Peyer's patch (tissue), 4 donors: ENCODE measurements around the gene CTF1. TPM values are rescaled to one million over a fixed set of nuclear protein-coding genes. Genes with fewer than 3 reads are reported as not detected.
"Not testable (repeated sequence)": the region's sequence is repeated elsewhere in the genome, so short reads cannot be mapped to it uniquely, and the experiment has no call there.

Source experiments
- DNase-seq, 3 donors: peaks; one replicate each; pipeline ENCODE4 v3.0.0-alpha.2; 2017 to 2019
- H3K27ac ChIP-seq, 4 donors: fragments of 200-600 bp; sonication (generic); one replicate each; pipeline ENCODE4 v1.5.1; 2016 to 2019
- H3K27me3 ChIP-seq, 2 donors: fragments of 200-600 bp; sonication (generic); one replicate each; pipeline ENCODE4 v1.5.1; 2019
- H3K36me3 ChIP-seq, 3 donors: fragments of 200-600 bp; sonication (generic); one replicate each; pipeline ENCODE4 v1.5.1; 2016 to 2019
- H3K4me1 ChIP-seq, 4 donors: fragments of 200-600 bp; sonication (generic); one replicate each; pipeline ENCODE4 v1.5.1; 2016 to 2019
- H3K4me3 ChIP-seq, 4 donors: fragments of 200-600 bp; sonication (generic); 1 replicate in 3 of 4; 2 replicates in 1 of 4; pipeline ENCODE4 v1.5.1; 2016 to 2019; ENCODE audit warnings: mild to moderate bottlenecking in 1 of 4
- H3K9me3 ChIP-seq, 4 donors: fragments of 200-600 bp; sonication (generic); one replicate each; pipeline ENCODE4 v1.5.1; 2016 to 2019; ENCODE audit warnings: mild to moderate bottlenecking in 1 of 4
- CTCF ChIP-seq, 6 experiments: fragments of 450-650 bp in 4 of 6; fragments of 200-600 bp in 2 of 6; sonication (generic) in 1 of 6; IDR thresholded peaks; one replicate each; pipeline ENCODE4 v1.5.1; 2017 to 2019; ENCODE audit warnings: antibody characterized with exemption in 6 of 6, mild to moderate bottlenecking in 3 of 6, moderate library complexity in 1 of 6
- POLR2A ChIP-seq, 2 donors: fragments of 450-650 bp; IDR thresholded peaks; one replicate each; pipeline ENCODE4 v1.5.1; 2017; ENCODE audit warnings: antibody characterized with exemption in 2 of 2, mild to moderate bottlenecking in 2 of 2, moderate library complexity in 2 of 2
- total RNA-seq, 4 donors: library from RNA; depleted of rRNA; stranded (reverse); fragments of >200 nt; gene quantifications; one replicate each; pipeline ENCODE4 v1.1.0, GENCODE V29; 2016

CTF1 gene
- total RNA-seq, 4 donors from 2014 or later, result 1.2 TPM; not detected in 3

- Histone ChIP-seq H3K9me3 (no peaks in the 10 kb centered on the region), H3K36me3 (peaks cover 0 to 32% (median 0%) of the 10 kb centered on the region in 3 donors)
Observed at GRCh38 chr16:30930160-30930571, 33.8 kb downstream of the CTF1 start.

GRCh38 chr16:30931068-30931650 lies 34.7 kb downstream of the CTF1 start:
- DNase-seq, result no peak
- no peaks in the 10 kb centered on the region for H3K27me3 ChIP-seq
- H3K4me3 ChIP-seq, result no peak overlapping the region
- H3K4me1 ChIP-seq, result peaks cover 0 to 4% (median 0%) of the 10 kb centered on the region in 4 donors
- H3K27ac ChIP-seq, result no peak overlapping the region
- peaks cover 0 to 40% (median 0%) of the 10 kb centered on the region in 3 donors for H3K36me3 ChIP-seq
- H3K9me3 ChIP-seq, result no peaks in the 10 kb centered on the region
- no peak for TF ChIP-seq POLR2A (IDR thresholded peaks at IDR 0.05)
- no peak for TF ChIP-seq CTCF (IDR thresholded peaks at IDR 0.05)

More at GRCh38 chr16:30930160-30930571, 33.8 kb downstream of the CTF1 start:
- Histone ChIP-seq H3K4me3 (no peak overlapping the region), H3K4me1 (peaks cover 0 to 11% (median 0%) of the 10 kb centered on the region in 4 donors), H3K27me3 (no peaks in the 10 kb centered on the region), H3K27ac (no peak overlapping the region)
- TF ChIP-seq POLR2A (IDR thresholded peaks at IDR 0.05), result no peak
- no peak for TF ChIP-seq CTCF (IDR thresholded peaks at IDR 0.05)
- DNase-seq, result no peak

GRCh38 chr16:30934827-30935557 lies 38.6 kb downstream of the CTF1 start:
- peak in 4 of 6 experiments; percentile 33 to 49 (median 44) for TF ChIP-seq CTCF (IDR thresholded peaks at IDR 0.05)
- no peak for TF ChIP-seq POLR2A (IDR thresholded peaks at IDR 0.05)
- H3K36me3 ChIP-seq, result peaks cover 0 to 41% (median 0%) of the 10 kb centered on the region in 3 donors
- H3K9me3 ChIP-seq, result no peaks in the 10 kb centered on the region
- no peak overlapping the region for H3K4me3 ChIP-seq
- no peaks in the 10 kb centered on the region for H3K27me3 ChIP-seq
- DNase-seq, result peak in 1 of 3 donors; percentile 31
- no peaks in the 10 kb centered on the region for H3K4me1 ChIP-seq
- no peak overlapping the region for H3K27ac ChIP-seq

- no peak for TF ChIP-seq POLR2A (IDR thresholded peaks at IDR 0.05)
- TF ChIP-seq CTCF (IDR thresholded peaks at IDR 0.05), result no peak
- no peak for DNase-seq
- Histone ChIP-seq H3K27ac (no peak overlapping the region), H3K36me3 (peaks cover 0 to 23% (median 0%) of the 10 kb centered on the region in 3 donors), H3K4me3 (no peak overlapping the region), H3K4me1 (peaks cover 0 to 13% (median 6%) of the 10 kb centered on the region in 4 donors), H3K27me3 (no peaks in the 10 kb centered on the region), H3K9me3 (no peaks in the 10 kb centered on the region)
Observed at GRCh38 chr16:30937692-30938091, 41.3 kb downstream of the CTF1 start.

DNA sequence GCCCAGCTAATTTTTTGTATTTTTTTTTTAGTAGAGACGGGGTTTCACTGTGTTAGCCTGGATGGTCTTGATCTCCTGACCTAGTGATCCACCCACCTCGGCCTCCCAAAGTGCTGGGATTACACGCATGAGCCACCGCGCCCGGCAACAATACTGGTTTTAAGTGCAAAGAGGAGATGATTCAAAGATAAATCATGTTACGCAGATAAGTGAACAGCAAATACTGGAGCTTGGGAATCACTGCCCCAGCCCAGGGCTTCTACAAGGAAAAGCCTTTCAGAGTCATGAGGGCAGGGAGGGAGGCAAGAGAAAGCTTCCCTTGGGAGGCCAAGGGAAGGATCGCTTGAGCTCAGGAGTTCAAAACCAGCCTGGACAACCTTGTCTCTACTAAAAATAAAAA lies 43.2 kb downstream of the CTF1 start:
- H3K4me3 ChIP-seq, H3K27ac ChIP-seq, H3K9me3 ChIP-seq, H3K27me3 ChIP-seq, DNase-seq: not testable (repeated sequence)
- peaks cover 0 to 28% (median 0%) of the 10 kb centered on the region in 3 donors for H3K36me3 ChIP-seq
- peaks cover 0 to 18% (median 6%) of the 10 kb centered on the region in 4 donors for H3K4me1 ChIP-seq
